Measurements from ENCODE around the gene EID2.

The EID2 gene

GRCh38 chr19:39566064-39566463, 26.1 kb upstream of the EID2 start:
- H3K9me2 ChIP-seq (replicated peaks; ENCODE audit: insufficient read depth, low read length) = no peaks in the 10 kb centered on the region
- no peaks in the 10 kb centered on the region for H3F3A ChIP-seq (ENCODE audit: insufficient read depth)
- no peaks in the 10 kb centered on the region for H3K36me3 ChIP-seq (ENCODE audit: low read length)
- no peaks in the 10 kb centered on the region for H3K9me3 ChIP-seq (ENCODE audit: insufficient read depth, low read length)
- H3K79me2 ChIP-seq (ENCODE audit: insufficient read depth, low read length) = no peaks in the 10 kb centered on the region
- no peak overlapping the region for H3K9ac ChIP-seq (ENCODE audit: low read length)
- no peak overlapping the region for H3K4me3 ChIP-seq (ENCODE audit: insufficient read depth, low read length, poor library complexity, severe bottlenecking)
- H2AFZ ChIP-seq (ENCODE audit: low read depth, low read length, severe bottlenecking) = no peak overlapping the region
- H3K4me2 ChIP-seq (ENCODE audit: low read depth, low read length, poor library complexity, severe bottlenecking) = no peak overlapping the region
- TF ChIP-seq CTCF (IDR thresholded peaks at IDR 0.05; ENCODE audit: insufficient read depth, low read length, poor library complexity, severe bottlenecking) = no peak
- no peak for TF ChIP-seq EZH2phosphoT487 (conservative IDR thresholded peaks at IDR 0.05; ENCODE audit: low read length)
- H3K27ac ChIP-seq (ENCODE audit: low read depth, low read length) = no peak overlapping the region
- no peaks in the 10 kb centered on the region for H4K20me1 ChIP-seq (ENCODE audit: low read depth, low read length)
- H3K27me3 ChIP-seq (ENCODE audit: low read length) = no peaks in the 10 kb centered on the region

DNA sequence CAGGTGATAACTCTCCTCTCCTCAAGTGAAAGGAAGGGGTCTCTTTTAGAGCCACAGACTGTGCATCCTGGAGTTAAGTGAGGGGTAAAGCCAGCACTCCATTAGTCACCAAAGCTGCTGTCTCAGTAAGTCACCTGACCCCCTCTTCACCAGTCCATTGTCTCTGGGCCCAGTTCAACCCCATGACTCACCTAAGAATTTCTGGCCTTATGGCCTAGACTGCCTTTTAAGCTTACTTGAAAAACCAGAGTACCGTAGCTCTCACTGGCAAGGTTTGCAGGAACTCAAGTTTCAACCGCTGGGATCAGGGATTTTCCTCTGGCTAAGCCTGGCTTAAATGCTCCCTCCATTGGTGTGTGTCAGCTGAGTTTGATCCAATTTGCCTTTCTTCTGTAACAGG, 23.4 kb upstream of the EID2 start:
- Histone ChIP-seq H3K36me3 (ENCODE audit: low read length) (no peaks in the 10 kb centered on the region), H3K9me3 (ENCODE audit: insufficient read depth, low read length) (no peaks in the 10 kb centered on the region), H3K27ac (ENCODE audit: low read depth, low read length) (no peak overlapping the region), H3K79me2 (ENCODE audit: insufficient read depth, low read length) (no peaks in the 10 kb centered on the region), H4K20me1 (ENCODE audit: low read depth, low read length) (no peaks in the 10 kb centered on the region), H3K27me3 (ENCODE audit: low read length) (no peaks in the 10 kb centered on the region), H3F3A (ENCODE audit: insufficient read depth) (no peaks in the 10 kb centered on the region), H3K9me2 (replicated peaks; ENCODE audit: insufficient read depth, low read length) (no peaks in the 10 kb centered on the region), H3K4me3 (ENCODE audit: insufficient read depth, low read length, poor library complexity, severe bottlenecking) (no peak overlapping the region), H3K9ac (ENCODE audit: low read length) (no peak overlapping the region), H3K4me2 (ENCODE audit: low read depth, low read length, poor library complexity, severe bottlenecking) (no peak overlapping the region), H2AFZ (ENCODE audit: low read depth, low read length, severe bottlenecking) (no peak overlapping the region)
- no peak for TF ChIP-seq CTCF (IDR thresholded peaks at IDR 0.05; ENCODE audit: insufficient read depth, low read length, poor library complexity, severe bottlenecking)
- TF ChIP-seq EZH2phosphoT487 (conservative IDR thresholded peaks at IDR 0.05; ENCODE audit: low read length) = no peak

DNA sequence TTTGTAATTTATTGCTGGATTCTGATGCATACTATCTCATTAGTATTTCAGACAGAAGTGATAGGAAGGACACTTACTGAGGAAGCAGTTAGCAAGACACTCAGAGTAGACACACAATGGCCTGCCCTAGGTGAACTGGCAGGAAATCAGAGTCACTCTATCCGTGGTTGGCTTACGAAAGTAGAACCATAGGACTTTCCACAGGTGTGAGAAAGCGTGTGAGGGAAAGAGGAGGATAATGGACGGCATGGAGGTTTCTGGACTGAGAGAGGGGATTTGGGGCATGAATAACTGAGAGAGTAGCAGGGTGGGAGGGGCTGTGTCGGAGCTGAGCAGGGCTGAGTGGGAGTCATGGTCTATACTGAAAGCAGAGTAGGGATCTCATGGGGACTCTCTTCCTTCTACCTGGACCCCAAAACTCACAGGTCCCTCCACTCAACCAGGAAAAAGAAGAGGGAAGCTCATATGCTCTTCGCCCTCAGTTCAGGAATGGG, 18.7 kb upstream of the EID2 start:
- no peak overlapping the region for H3K27ac ChIP-seq (ENCODE audit: low read depth, low read length)
- H4K20me1 ChIP-seq (ENCODE audit: low read depth, low read length) = no peaks in the 10 kb centered on the region
- no peaks in the 10 kb centered on the region for H3K9me2 ChIP-seq (replicated peaks; ENCODE audit: insufficient read depth, low read length)
- H3K4me3 ChIP-seq (ENCODE audit: insufficient read depth, low read length, poor library complexity, severe bottlenecking) = no peak overlapping the region
- H3K27me3 ChIP-seq (ENCODE audit: low read length) = no peaks in the 10 kb centered on the region
- H3K4me2 ChIP-seq (ENCODE audit: low read depth, low read length, poor library complexity, severe bottlenecking) = peak overlapping the region; percentile 44
- no peak for TF ChIP-seq EZH2phosphoT487 (conservative IDR thresholded peaks at IDR 0.05; ENCODE audit: low read length)
- TF ChIP-seq CTCF (IDR thresholded peaks at IDR 0.05; ENCODE audit: insufficient read depth, low read length, poor library complexity, severe bottlenecking) = no peak
- H3K79me2 ChIP-seq (ENCODE audit: insufficient read depth, low read length) = no peaks in the 10 kb centered on the region
- H3K9ac ChIP-seq (ENCODE audit: low read length) = no peak overlapping the region
- no peaks in the 10 kb centered on the region for H3K9me3 ChIP-seq (ENCODE audit: insufficient read depth, low read length)
- H3K36me3 ChIP-seq (ENCODE audit: low read length) = no peaks in the 10 kb centered on the region
- H3F3A ChIP-seq (ENCODE audit: insufficient read depth) = no peaks in the 10 kb centered on the region
- no peak overlapping the region for H2AFZ ChIP-seq (ENCODE audit: low read depth, low read length, severe bottlenecking)
